ENCODE data around the gene RRAS2. TPM values are rescaled to one million over a fixed set of nuclear protein-coding genes. Genes with fewer than 3 reads are reported as not detected.

Gene RRAS2
- total RNA-seq, 1 experiment from 2014 or later, result 158 TPM

DNA sequence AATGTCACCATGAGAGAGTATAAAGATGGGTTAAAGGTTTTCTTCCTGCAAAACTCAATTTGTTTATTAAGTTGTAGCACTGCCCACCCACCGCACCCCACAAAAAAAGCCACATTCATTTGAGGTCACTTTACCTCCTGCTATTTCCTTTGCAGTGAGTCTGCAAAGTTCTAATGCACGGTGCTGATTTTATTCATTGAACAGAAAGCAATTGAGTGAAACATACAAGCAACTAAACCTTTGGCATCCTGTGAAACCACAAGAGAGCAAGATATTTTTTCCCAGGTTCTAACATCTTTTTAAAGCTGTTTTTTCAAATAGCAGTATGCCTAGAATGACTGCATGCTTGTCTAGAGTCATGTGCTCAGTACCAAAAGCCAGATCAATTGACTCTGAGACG lies 39.0 kb downstream of the RRAS2 start:
- TF ChIP-seq, protein P1, sequence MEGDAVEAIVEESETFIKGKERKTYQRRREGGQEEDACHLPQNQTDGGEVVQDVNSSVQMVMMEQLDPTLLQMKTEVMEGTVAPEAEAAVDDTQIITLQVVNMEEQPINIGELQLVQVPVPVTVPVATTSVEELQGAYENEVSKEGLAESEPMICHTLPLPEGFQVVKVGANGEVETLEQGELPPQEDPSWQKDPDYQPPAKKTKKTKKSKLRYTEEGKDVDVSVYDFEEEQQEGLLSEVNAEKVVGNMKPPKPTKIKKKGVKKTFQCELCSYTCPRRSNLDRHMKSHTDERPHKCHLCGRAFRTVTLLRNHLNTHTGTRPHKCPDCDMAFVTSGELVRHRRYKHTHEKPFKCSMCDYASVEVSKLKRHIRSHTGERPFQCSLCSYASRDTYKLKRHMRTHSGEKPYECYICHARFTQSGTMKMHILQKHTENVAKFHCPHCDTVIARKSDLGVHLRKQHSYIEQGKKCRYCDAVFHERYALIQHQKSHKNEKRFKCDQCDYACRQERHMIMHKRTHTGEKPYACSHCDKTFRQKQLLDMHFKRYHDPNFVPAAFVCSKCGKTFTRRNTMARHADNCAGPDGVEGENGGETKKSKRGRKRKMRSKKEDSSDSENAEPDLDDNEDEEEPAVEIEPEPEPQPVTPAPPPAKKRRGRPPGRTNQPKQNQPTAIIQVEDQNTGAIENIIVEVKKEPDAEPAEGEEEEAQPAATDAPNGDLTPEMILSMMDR (conservative IDR thresholded peaks at IDR 0.05), result no peak
- Mint-ChIP-seq H3K4me3 (no peak overlapping the region), H3K27me3 (ENCODE audit: low read depth) (no peaks in the 10 kb centered on the region), H3K9me3 (no peaks in the 10 kb centered on the region), H3K36me3 (ENCODE audit: insufficient read depth in 1 of 3, low read depth in 3 of 3) (peaks cover 0 to 20% (median 2%) of the 10 kb centered on the region in 3 experiments; a peak in 4 of 7 replicates), H3K4me1 (peaks cover 42 to 59% of the 10 kb centered on the region in 2 experiments), H3K27ac (peak overlapping the region in 2 of 3 experiments; percentile 23 to 91; a peak in 4 of 7 replicates)
- Histone ChIP-seq H3K14ac (ENCODE audit: insufficient read depth, low read length) (no peak overlapping the region), H2BK5ac (ENCODE audit: insufficient read length, low read length) (no peak overlapping the region), H3K27me3 (ENCODE audit: insufficient read depth, low read length) (no peaks in the 10 kb centered on the region), H4K91ac (ENCODE audit: insufficient read length, low read depth, low read length) (no peak overlapping the region), H4K20me1 (ENCODE audit: control insufficient read depth, insufficient read depth, insufficient read length) (no peaks in the 10 kb centered on the region), H3K27ac (ENCODE audit: insufficient read length, low read depth, low read length) (no peak overlapping the region), H3K56ac (ENCODE audit: insufficient read length, low read depth, low read length) (no peak overlapping the region), H3K23me2 (ENCODE audit: insufficient read length, low read depth, low read length, poor library complexity, severe bottlenecking) (no peaks in the 10 kb centered on the region), H3K9ac (ENCODE audit: extremely low read depth, insufficient read length, low read length) (no peak overlapping the region), H3K4me2 (ENCODE audit: insufficient read depth, insufficient read length, low read length) (no peak overlapping the region), H3K4ac (ENCODE audit: low read depth, low read length) (no peak overlapping the region), H3K23ac (ENCODE audit: insufficient read length, low read depth, low read length) (no peak overlapping the region), H4K5ac (ENCODE audit: insufficient read length, low read depth, low read length) (no peak overlapping the region), H3K79me2 (ENCODE audit: insufficient read depth, low read length) (peaks cover 53% of the 10 kb centered on the region; the same call in 1 of the 2 replicates), H3K4me1 (ENCODE audit: insufficient read depth, low read length) (peaks cover 3% of the 10 kb centered on the region; the same call in 1 of the 2 replicates), H2AK5ac (ENCODE audit: insufficient read length, low read length) (no peak overlapping the region), H3K18ac (ENCODE audit: insufficient read length, low read depth, low read length) (no peak overlapping the region), H2BK120ac (ENCODE audit: low read depth, low read length, poor library complexity, severe bottlenecking) (no peak overlapping the region), H2BK20ac (ENCODE audit: low read depth, low read length, poor library complexity, severe bottlenecking) (no peak overlapping the region), H3K79me1 (ENCODE audit: insufficient read depth, low read depth, low read length, poor library complexity, severe bottlenecking) (peaks cover 4% of the 10 kb centered on the region), H3T11ph (ENCODE audit: low read length) (no peak overlapping the region), H2AFZ (ENCODE audit: low read length) (no peak overlapping the region), H2BK15ac (ENCODE audit: low read depth, low read length) (no peak overlapping the region), H3K9me3 (ENCODE audit: control insufficient read depth, low read depth, low read length) (no peaks in the 10 kb centered on the region), H2BK12ac (ENCODE audit: insufficient read length, low read depth, low read length) (no peak overlapping the region), H4K8ac (replicated peaks; ENCODE audit: insufficient read length, low read depth, low read length) (no peak overlapping the region)
- no CpG with 5 or more reads among the region's 3 CpGs for WGBS (ENCODE audit: extremely low coverage, insufficient read length, low lambda C conversion rate)
- DNase-seq, result no peak

Data from H9 (cell line).